IMR-90 (cell line): ENCODE data around the gene SLC28A3. TPM values are rescaled to one million over a fixed set of nuclear protein-coding genes. Genes with fewer than 3 reads are reported as not detected.

ENCODE experiments used
- ATAC-seq: fragments of 200-7000 bp; cut with Tn5 transposase; 2 replicates; pipeline ENCODE4 v1.9.1; 2020; ENCODE audit warnings: low read depth, mild to moderate bottlenecking, moderate library complexity
- BruUV-seq: library from RNA; stranded (reverse); fragments of 400-500 nt; replicated peaks from 2 replicates; lab custom pipeline; 2021; lab: Mats Ljungman, UMichigan
- CTCF ChIA-PET: fragments of 300-600 bp; formaldehyde crosslinking; extraction: SDS; loops from one replicate; lab custom pipeline; 2021; ENCODE audit warnings: antibody characterized with exemption; lab: Yijun Ruan, JAX
- POLR2A ChIA-PET: fragments of 300-600 bp; sonication (Branson Sonifier 250); formaldehyde crosslinking; loops from one replicate; lab custom pipeline; 2022; ENCODE audit warnings: antibody characterized with exemption; ENCODE audit not compliant: unreplicated experiment; lab: Charles Lee
- DNase-seq: peaks from one replicate; pipeline ENCODE4 v3.0.0; 2013
- H2AFZ ChIP-seq: replicated peaks from 2 replicates; pipeline ENCODE3; 2013; ENCODE audit warnings: low read length, mild to moderate bottlenecking; ENCODE audit not compliant: poor library complexity
- H2AK5ac ChIP-seq: 2 replicates; pipeline ENCODE4 v1.6.1; 2013; ENCODE audit warnings: low read depth, low read length, inconsistent platforms
- H2AK9ac ChIP-seq: replicated peaks from 2 replicates; pipeline ENCODE3; 2013; ENCODE audit warnings: mild to moderate bottlenecking, low read depth, low read length, moderate library complexity; ENCODE audit not compliant: poor library complexity
- H2BK120ac ChIP-seq: 2 replicates; pipeline ENCODE4 v1.6.1; 2013; ENCODE audit warnings: low read depth, low read length, inconsistent platforms
- H2BK15ac ChIP-seq: 3 replicates; pipeline ENCODE4 v1.6.1; 2013; ENCODE audit warnings: low read depth, low read length, inconsistent platforms
- H2BK20ac ChIP-seq: 2 replicates; pipeline ENCODE4 v1.6.1; 2013; ENCODE audit warnings: low read depth, mild to moderate bottlenecking, inconsistent platforms, low read length, moderate library complexity
- H2BK5ac ChIP-seq: 2 replicates; pipeline ENCODE4 v1.6.1; 2013; ENCODE audit warnings: mild to moderate bottlenecking, low read depth, low read length, inconsistent platforms; ENCODE audit not compliant: poor library complexity, severe bottlenecking
- H3K14ac ChIP-seq: replicated peaks from 2 replicates; pipeline ENCODE4 v1.6.1; 2013; ENCODE audit warnings: low read depth, low read length, inconsistent platforms
- H3K18ac ChIP-seq: 2 replicates; pipeline ENCODE4 v1.6.1; 2013; ENCODE audit warnings: low read depth, low read length, control low read depth
- H3K23ac ChIP-seq: 2 replicates; pipeline ENCODE4 v1.6.1; 2013; ENCODE audit warnings: low read depth, low read length, inconsistent platforms
- H3K27ac ChIP-seq: 2 replicates; pipeline ENCODE4 v1.5.1; 2013; ENCODE audit warnings: mild to moderate bottlenecking, control low read depth, low read length; ENCODE audit not compliant: insufficient read depth
- H3K27me3 ChIP-seq: 2 replicates; pipeline ENCODE4 v1.6.1; 2013; ENCODE audit warnings: low read length; ENCODE audit not compliant: control insufficient read depth, insufficient read depth
- H3K36me3 ChIP-seq: 2 replicates; pipeline ENCODE4 v1.6.1; 2013; ENCODE audit warnings: low read length, mixed read lengths; ENCODE audit not compliant: control insufficient read depth, insufficient read depth
- H3K4ac ChIP-seq: 2 replicates; pipeline ENCODE4 v1.6.1; 2013; ENCODE audit warnings: low read depth, low read length, inconsistent platforms
- H3K4me1 ChIP-seq: 2 replicates; pipeline ENCODE4 v1.6.1; 2013; ENCODE audit warnings: low read length, mixed read lengths; ENCODE audit not compliant: control insufficient read depth, insufficient read depth
- H3K4me2 ChIP-seq: 2 replicates; pipeline ENCODE4 v1.6.1; 2013; ENCODE audit warnings: low read depth, mild to moderate bottlenecking, control low read depth, low read length, moderate library complexity
- H3K4me3 ChIP-seq: 2 replicates; pipeline ENCODE4 v1.5.1; 2013; ENCODE audit warnings: low read depth, mild to moderate bottlenecking, control low read depth, low read length, moderate library complexity; ENCODE audit not compliant: insufficient read depth
- H3K56ac ChIP-seq: 2 replicates; pipeline ENCODE4 v1.6.1; 2013; ENCODE audit warnings: low read length, inconsistent platforms; ENCODE audit not compliant: insufficient read depth; ENCODE audit errors: extremely low read depth
- H3K79me1 ChIP-seq, 2 experiments: 2 replicates each; pipeline ENCODE4 v1.6.1; 2013; ENCODE audit warnings: low read length in 2 of 2, inconsistent platforms in 1 of 2, low read depth in 1 of 2
- H3K9ac ChIP-seq: 2 replicates; pipeline ENCODE4 v1.6.1; 2013; ENCODE audit warnings: low read depth, low read length, control low read depth
- H3K9me1 ChIP-seq: 2 replicates; pipeline ENCODE4 v1.6.1; 2013; ENCODE audit warnings: low read length, inconsistent platforms; ENCODE audit not compliant: insufficient read depth
- H3K9me3 ChIP-seq: 2 replicates; pipeline ENCODE4 v1.6.1; 2013; ENCODE audit warnings: low read length; ENCODE audit not compliant: control insufficient read depth, insufficient read depth
- H4K20me1 ChIP-seq: 2 replicates; pipeline ENCODE4 v1.6.1; 2013; ENCODE audit warnings: low read length, inconsistent platforms; ENCODE audit not compliant: insufficient read depth
- H4K5ac ChIP-seq: 2 replicates; pipeline ENCODE4 v1.6.1; 2013; ENCODE audit warnings: mild to moderate bottlenecking, low read depth, low read length, control low read depth
- H4K8ac ChIP-seq, 2 experiments: 2 replicates each; pipeline ENCODE4 v1.6.1; 2013; ENCODE audit warnings: low read depth in 2 of 2, low read length in 2 of 2, control low read depth in 1 of 2, inconsistent platforms in 1 of 2
- H4K91ac ChIP-seq: 2 replicates; pipeline ENCODE4 v1.6.1; 2013; ENCODE audit warnings: low read depth, low read length, inconsistent platforms; ENCODE audit not compliant: insufficient read depth
- BHLHE40 ChIP-seq: fragments of 150-350 bp; IDR thresholded peaks from 2 replicates; pipeline ENCODE4 v1.6.1; 2016; ENCODE audit warnings: mild to moderate bottlenecking, low read depth, low read length
- CEBPB ChIP-seq: IDR thresholded peaks from 2 replicates; pipeline ENCODE4 v1.6.1; 2012; ENCODE audit warnings: low read depth, low read length, improper control_type of control experiment
- WGBS, 2 experiments: methylation state at CpG; one replicate each; pipeline versions ENCODE4 v1.1.5 to v1.1.7; 2013; ENCODE audit warnings: missing lambda C conversion rate in 2 of 2; ENCODE audit not compliant: insufficient read length in 1 of 2; ENCODE audit errors: extremely low coverage in 2 of 2; 5-methylcytosine and 5-hydroxymethylcytosine counted together
- dilution Hi-C: fragments of 300-500 bp; cut with HindIII; formaldehyde crosslinking; loops from one replicate; pipeline ENCODE4 v1.14.3; 2018; ENCODE audit warnings: low sequenced_read_pairs; ENCODE audit not compliant: unreplicated experiment
- in situ Hi-C: fragments of 300-500 bp; cut with MboI; formaldehyde crosslinking; loops from 3 replicates; pipeline ENCODE4 v1.14.3; 2019; ENCODE audit warnings: low sequenced_read_pairs, inconsistent platforms, mixed read lengths
- intact Hi-C: fragments of 100-400 bp; cut with micrococcal nuclease; formaldehyde crosslinking; loops from 2 replicates; pipeline ENCODE4 v1.10.0; 2022
- polyA plus RNA-seq, 3 experiments: library from polyadenylated mRNA; depleted of rRNA; stranded (reverse); fragments of >200 nt; gene quantifications; 2 replicates each; pipeline ENCODE4 v1.2.3, GENCODE V29; 2012; ENCODE audit warnings: low replicate concordance in 1 of 3
- total RNA-seq: library from RNA; depleted of rRNA; stranded (reverse); fragments of >200 nt; gene quantifications from 2 replicates; pipeline ENCODE4 v1.2.3, GENCODE V29; 2012

The SLC28A3 gene
- total and polyA plus RNA-seq, 2 of the 4 experiments (the other 2 are of a cell fraction), result 1.1 to 2.2 TPM

GRCh38 chr9:84371737-84372136 is 31.2 kb upstream of the SLC28A3 start:
- WGBS, 2 experiments, result 41% methylated on average over 2 of the region's 2 CpGs; no CpG with 5 or more reads in 1 of the 2 experiments
- no peak overlapping the region for H3K56ac ChIP-seq
- no peak overlapping the region for H2BK5ac ChIP-seq
- ChIA-PET POLR2A (no interaction called here), CTCF (no interaction called here)
- DNase-seq (peak; percentile 82), ATAC-seq (peak; percentile 85)
- H3K14ac ChIP-seq, result no peak overlapping the region
- H2AK9ac ChIP-seq, result no peak overlapping the region
- H4K20me1 ChIP-seq, result no peaks in the 10 kb centered on the region
- no peak overlapping the region for H2BK120ac ChIP-seq
- H3K4me1 ChIP-seq, result 0 out of 2 replicates have a peak, but pooled peaks cover 3% of the 10 kb centered on the region
- no peak overlapping the region for H2AFZ ChIP-seq
- H3K23ac ChIP-seq, result no peak overlapping the region
- H4K5ac ChIP-seq, result no peak overlapping the region
- H3K18ac ChIP-seq, result no peak overlapping the region
- no peaks in the 10 kb centered on the region; the same call in 1 of the 2 replicates for H3K27me3 ChIP-seq
- H2BK20ac ChIP-seq, result no peak overlapping the region
- H3K4ac ChIP-seq, result no peak overlapping the region
- dilution Hi-C loops (no loop called here), in situ Hi-C loops (no loop called here), intact Hi-C loops (no loop called here)
- no peak overlapping the region for H2BK15ac ChIP-seq
- no peak overlapping the region for H2AK5ac ChIP-seq
- no peak overlapping the region for H3K4me2 ChIP-seq
- H3K4me3 ChIP-seq, result no peak overlapping the region
- no TSS peak for BruUV-seq
- H3K9me3 ChIP-seq, result no peaks in the 10 kb centered on the region
- H3K36me3 ChIP-seq, result no peaks in the 10 kb centered on the region
- H3K9ac ChIP-seq, result no peak overlapping the region
- no peak overlapping the region for H4K91ac ChIP-seq
- no peak overlapping the region for H4K8ac ChIP-seq
- peak; percentile 94 for TF ChIP-seq CEBPB
- no peak for TF ChIP-seq BHLHE40
- no peaks in the 10 kb centered on the region for H3K9me1 ChIP-seq
- no peak overlapping the region for H3K27ac ChIP-seq
- H3K79me1 ChIP-seq, result no peaks in the 10 kb centered on the region
